Naive thymus-derived CD4-positive, alpha-beta T cell (primary cell): ENCODE data around the gene NDUFA13. TPM values are rescaled to one million over a fixed set of nuclear protein-coding genes. Genes with fewer than 3 reads are reported as not detected.

Experiments
- ATAC-seq: fragments of 150-1000 bp; cut with Tn5 transposase; 2 replicates; pipeline ENCODE4 v1.10.0; 2021; ENCODE audit warnings: mild to moderate bottlenecking, moderate library complexity
- CTCF ChIA-PET: fragments of 350-600 bp; sonication (Branson Sonifier 250); formaldehyde crosslinking; loops from one replicate; lab custom pipeline; 2021; ENCODE audit warnings: antibody characterized with exemption; lab: Charles Lee
- POLR2A ChIA-PET: fragments of 350-600 bp; sonication (Branson Sonifier 250); formaldehyde crosslinking; loops from one replicate; lab custom pipeline; 2021; ENCODE audit warnings: antibody characterized with exemption, inconsistent platforms; lab: Charles Lee
- DNase-seq, 9 donors: peaks; one replicate each; pipeline versions ENCODE4 v3.0.0 to v3.0.0-alpha.2; 2020 to 2022; ENCODE audit warnings: mixed read lengths in 1 of 9
- H3K27ac ChIP-seq: one replicate; pipeline ENCODE4 v1.7.0; 2013; ENCODE audit warnings: mild to moderate bottlenecking, low read depth, low read length, moderate library complexity
- H3K27me3 ChIP-seq, 2 donors: one replicate each; pipeline ENCODE4 v1.7.0; 2013; ENCODE audit warnings: low read length in 2 of 2, mild to moderate bottlenecking in 2 of 2, moderate library complexity in 2 of 2; ENCODE audit not compliant: control insufficient read depth in 2 of 2, insufficient read depth in 2 of 2
- H3K36me3 ChIP-seq, 3 experiments: 1 replicate in 2 of 3; 2 replicates in 1 of 3; pipeline ENCODE4 v1.7.0; 2013; ENCODE audit warnings: low read length in 3 of 3, mild to moderate bottlenecking in 3 of 3, moderate library complexity in 1 of 3; ENCODE audit not compliant: insufficient read depth in 3 of 3, control insufficient read depth in 2 of 3
- H3K4me1 ChIP-seq, 2 donors: one replicate each; pipeline ENCODE4 v1.7.0; 2013; ENCODE audit warnings: low read length in 2 of 2, mild to moderate bottlenecking in 2 of 2, moderate library complexity in 1 of 2; ENCODE audit not compliant: control insufficient read depth in 2 of 2, insufficient read depth in 2 of 2
- H3K4me3 ChIP-seq: 2 replicates; pipeline ENCODE4 v1.7.0; 2013; ENCODE audit warnings: mild to moderate bottlenecking, low read length
- H3K9me3 ChIP-seq, 3 experiments: 1 replicate in 2 of 3; 2 replicates in 1 of 3; pipeline ENCODE4 v1.7.0; 2013; ENCODE audit warnings: low read length in 3 of 3; ENCODE audit not compliant: control insufficient read depth in 2 of 3
- H3K27ac Mint-ChIP-seq, 9 donors: one replicate each; pipeline ENCODE4 v1.8.0; 2020 to 2022; ENCODE audit warnings: mixed read lengths in 9 of 9, mild to moderate bottlenecking in 8 of 9, moderate library complexity in 5 of 9, inconsistent platforms in 2 of 9
- H3K27me3 Mint-ChIP-seq, 5 donors: one replicate each; pipeline ENCODE4 v1.8.0; 2021 to 2022; ENCODE audit warnings: mixed read lengths in 5 of 5, mild to moderate bottlenecking in 1 of 5
- H3K36me3 Mint-ChIP-seq, 5 donors: one replicate each; pipeline ENCODE4 v1.8.0; 2020 to 2022; ENCODE audit warnings: mixed read lengths in 5 of 5, mild to moderate bottlenecking in 3 of 5, inconsistent platforms in 1 of 5
- H3K4me1 Mint-ChIP-seq, 7 donors: one replicate each; pipeline ENCODE4 v1.8.0; 2020 to 2022; ENCODE audit warnings: mixed read lengths in 7 of 7, mild to moderate bottlenecking in 3 of 7, inconsistent platforms in 1 of 7
- H3K4me3 Mint-ChIP-seq, 10 donors: one replicate each; pipeline ENCODE4 v1.8.0; 2020 to 2022; ENCODE audit warnings: mild to moderate bottlenecking in 10 of 10, mixed read lengths in 10 of 10, moderate library complexity in 6 of 10, inconsistent platforms in 2 of 10
- H3K9me3 Mint-ChIP-seq, 11 donors: one replicate each; pipeline ENCODE4 v1.8.0; 2020 to 2022; ENCODE audit warnings: mixed read lengths in 11 of 11, mild to moderate bottlenecking in 4 of 11, inconsistent platforms in 1 of 11, moderate library complexity in 1 of 11
- intact Hi-C, 2 donors: fragments of 100-400 bp; cut with micrococcal nuclease; formaldehyde crosslinking; loops; one replicate each; pipeline ENCODE4 v1.15.1; 2023
- polyA plus RNA-seq, 2 donors: library from polyadenylated mRNA; unstranded; fragments of 300-500 nt; fragmentation: Illumina TruSeq; gene quantifications; one replicate each; pipeline ENCODE4 v1.2.3, GENCODE V29; 2021
- total RNA-seq, 6 experiments: library from RNA in 5 of 6; stranded (reverse) in 5 of 6; gene quantifications; 1 replicate in 5 of 6; 2 replicates in 1 of 6; pipeline ENCODE4 v1.2.3 and lab custom pipeline; 2021 to 2026

NDUFA13 gene
- total and polyA plus RNA-seq, 7 experiments from 2014 or later = 172 to 380 (median 198) TPM

DNA sequence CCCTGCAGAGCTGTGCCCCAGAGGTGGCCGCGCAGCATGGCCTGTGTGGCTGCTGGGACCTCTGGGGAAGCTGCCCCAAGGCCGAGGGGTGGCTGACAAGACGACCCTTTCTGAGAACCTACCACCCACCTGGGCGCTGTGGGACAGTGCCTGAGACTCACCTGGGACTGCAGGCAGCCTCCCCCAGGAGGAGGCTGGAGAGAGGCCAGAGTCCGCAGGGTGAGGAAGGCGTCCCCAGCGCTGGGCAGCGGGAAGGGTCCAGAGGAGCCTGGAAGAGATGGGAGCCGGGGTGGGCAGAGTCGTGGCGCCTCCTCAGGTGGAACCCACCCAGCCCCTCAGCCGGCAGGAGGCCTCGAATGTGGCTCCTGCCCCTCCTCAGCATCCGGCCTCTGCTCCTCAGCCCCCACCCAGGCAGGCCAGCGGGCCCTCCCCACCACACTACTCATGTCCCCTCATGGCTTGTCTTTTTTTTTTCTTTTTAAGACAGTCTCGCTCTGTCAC is 47.4 kb downstream of the NDUFA13 start:
- intact Hi-C loops = loop anchor here in 1 of 2 donors (1.0 to 2.0 kb wide), 7 partner anchors 27 to 396 kb away; partner anchors contain the start of genes GMIP, LPAR2 and PBX4
- Mint-ChIP-seq H3K27me3 (no peaks in the 10 kb centered on the region), H3K4me1 (peaks cover 20 to 39% (median 27%) of the 10 kb centered on the region in 7 donors), H3K36me3 (peaks cover 3 to 46% (median 10%) of the 10 kb centered on the region in 5 donors), H3K27ac (peak overlapping the region in 5 of 9 donors; percentile 21 to 81 (median 52)), H3K9me3 (no peaks in the 10 kb centered on the region), H3K4me3 (no peak overlapping the region)
- no peak for DNase-seq
- ChIA-PET POLR2A (no interaction called here), CTCF (interaction anchor here (0.6 to 1.0 kb wide), 3 partner anchors 32 to 104 kb away, joined by 3 to 4 read pairs (median 3); no protein-coding TSS in a partner anchor)
- Histone ChIP-seq H3K27ac (no peak overlapping the region), H3K36me3 (peaks cover 0 to 26% (median 0%) of the 10 kb centered on the region in 3 experiments), H3K4me3 (no peak overlapping the region), H3K4me1 (peaks cover 0 to 18% of the 10 kb centered on the region in 2 donors), H3K9me3 (no peaks in the 10 kb centered on the region), H3K27me3 (no peaks in the 10 kb centered on the region)
- ATAC-seq = no peak

DNA sequence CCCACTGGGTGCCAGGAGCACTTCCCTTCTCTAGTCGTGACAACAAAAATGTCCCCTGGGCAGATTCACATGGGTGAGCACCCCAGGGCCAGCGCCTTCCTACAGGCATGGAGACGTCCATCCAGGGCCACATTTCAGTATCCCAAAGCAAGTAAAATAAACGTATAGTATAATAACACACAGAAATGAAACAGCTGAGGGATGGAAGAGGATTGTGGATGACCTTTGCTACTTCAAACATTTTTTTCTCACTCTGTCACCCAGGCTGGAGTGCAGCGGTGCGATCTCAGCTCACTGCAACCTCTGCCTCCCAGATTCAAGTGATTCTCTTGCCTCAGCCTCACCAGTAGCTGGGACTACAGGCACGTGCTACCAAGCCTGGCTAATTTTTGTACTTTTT is 50.3 kb downstream of the NDUFA13 start:
- H3K9me3 Mint-ChIP-seq = no peaks in the 10 kb centered on the region
- Histone ChIP-seq H3K27me3 (no peaks in the 10 kb centered on the region), H3K36me3 (peaks cover 0 to 51% (median 6%) of the 10 kb centered on the region in 3 experiments), H3K27ac (no peak overlapping the region), H3K4me3 (no peak overlapping the region), H3K9me3 (no peaks in the 10 kb centered on the region), H3K4me1 (no peaks in the 10 kb centered on the region)
- H3K36me3 Mint-ChIP-seq = peaks cover 9 to 52% (median 20%) of the 10 kb centered on the region in 5 donors
- H3K27me3 Mint-ChIP-seq = no peaks in the 10 kb centered on the region
- POLR2A ChIA-PET = no interaction called here
- H3K4me3 Mint-ChIP-seq = no peak overlapping the region
- H3K27ac Mint-ChIP-seq = no peak overlapping the region
- CTCF ChIA-PET = no interaction called here
- DNase-seq = no peak
- intact Hi-C loops = no loop called here
- H3K4me1 Mint-ChIP-seq = peaks cover 3 to 13% (median 9%) of the 10 kb centered on the region in 7 donors
- ATAC-seq = no peak

DNA sequence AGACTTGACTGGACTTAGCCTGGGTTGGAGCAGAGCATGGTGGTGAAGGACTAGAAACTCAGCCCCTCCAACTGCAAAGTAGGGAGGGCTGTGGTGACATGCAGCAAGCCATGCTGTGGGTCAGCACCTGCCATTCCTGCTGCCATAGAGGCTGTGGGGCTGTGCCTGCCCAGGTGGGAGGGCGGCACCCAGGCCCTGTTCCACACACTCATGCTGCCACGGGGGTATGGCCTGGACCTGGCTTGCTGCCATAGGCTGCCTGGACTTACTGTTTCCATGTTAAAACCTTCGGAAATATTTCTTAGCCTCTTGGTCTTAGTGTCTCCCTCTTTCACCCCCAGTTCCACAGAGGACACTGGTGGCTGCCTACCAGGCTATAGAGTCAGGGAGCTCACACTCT is 51.4 kb downstream of the NDUFA13 start:
- intact Hi-C loops = no loop called here
- no peak overlapping the region for H3K4me3 ChIP-seq
- H3K36me3 ChIP-seq = peaks cover 0 to 51% (median 6%) of the 10 kb centered on the region in 3 experiments
- Mint-ChIP-seq H3K4me3 (no peak overlapping the region), H3K4me1 (peaks cover 3 to 6% (median 4%) of the 10 kb centered on the region in 7 donors), H3K27ac (peak overlapping the region in 4 of 9 donors; percentile 43 to 82 (median 57)), H3K9me3 (no peaks in the 10 kb centered on the region), H3K27me3 (no peaks in the 10 kb centered on the region), H3K36me3 (peaks cover 9 to 47% (median 16%) of the 10 kb centered on the region in 5 donors)
- H3K27ac ChIP-seq = no peak overlapping the region
- H3K9me3 ChIP-seq = no peaks in the 10 kb centered on the region
- no peaks in the 10 kb centered on the region for H3K4me1 ChIP-seq
- DNase-seq (no peak), ATAC-seq (no peak)
- H3K27me3 ChIP-seq = no peaks in the 10 kb centered on the region
- ChIA-PET CTCF (interaction anchor here (1.5 kb wide), 1 partner anchor 13 kb away, joined by 3 read pairs; no protein-coding TSS in a partner anchor), POLR2A (interaction anchor here (0.9 kb wide), 1 partner anchor 36 kb away, joined by 3 read pairs; no protein-coding TSS in a partner anchor)

DNA sequence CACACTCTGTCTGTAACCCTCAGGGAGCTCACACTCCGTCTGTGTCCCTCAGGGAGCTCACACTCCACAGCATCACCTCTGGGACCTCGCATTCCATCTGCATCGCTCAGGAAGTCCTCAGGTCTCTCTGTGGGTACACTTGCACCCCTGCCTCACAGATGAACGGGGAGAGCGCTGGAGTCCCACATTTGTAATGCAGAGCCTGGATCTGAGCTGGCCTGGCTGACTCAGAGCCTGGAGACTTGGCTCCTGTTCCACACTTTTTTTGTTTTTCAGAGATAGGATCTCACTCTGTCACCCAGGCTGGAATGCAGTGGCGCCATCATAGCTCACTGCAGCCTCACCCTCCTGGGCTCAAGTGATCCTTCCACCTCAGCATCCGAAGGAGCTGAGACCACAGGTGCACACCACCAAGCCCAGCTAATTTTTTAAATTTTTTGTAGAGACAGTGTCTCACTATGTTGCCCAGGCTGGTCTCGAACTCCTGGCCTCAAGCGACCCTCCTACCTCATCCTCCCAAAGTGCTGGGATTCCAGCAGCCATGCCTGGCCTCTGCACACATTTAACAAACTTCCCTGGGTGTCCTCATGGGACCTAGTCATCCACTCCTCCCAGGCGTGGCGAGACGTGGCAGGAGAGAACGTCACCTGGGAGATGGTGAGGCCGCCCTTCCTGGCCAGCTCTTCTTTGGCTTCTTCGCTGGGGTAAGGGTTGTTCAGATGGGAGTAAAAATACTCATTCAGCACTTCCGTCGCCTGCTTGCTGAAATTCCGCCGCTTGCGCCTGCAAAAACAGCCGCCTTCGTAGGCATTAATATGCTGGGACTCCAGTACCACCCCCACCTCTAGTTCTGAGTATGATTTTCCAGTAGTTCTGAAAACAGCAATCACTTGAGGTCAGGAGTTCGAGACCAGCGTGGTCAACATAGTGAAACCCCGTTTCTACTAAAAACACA is 53.1 kb downstream of the NDUFA13 start:
- Mint-ChIP-seq H3K36me3 (peaks cover 9 to 44% (median 16%) of the 10 kb centered on the region in 5 donors), H3K27ac (peak overlapping the region in 3 of 9 donors; percentile 51 to 72 (median 62)), H3K4me1 (peaks cover 0 to 4% (median 0%) of the 10 kb centered on the region in 7 donors), H3K4me3 (no peak overlapping the region), H3K27me3 (no peaks in the 10 kb centered on the region), H3K9me3 (no peaks in the 10 kb centered on the region)
- CTCF ChIA-PET = interaction anchor here (0.9 to 1.6 kb wide), 4 partner anchors 9 to 37 kb away, joined by 3 to 5 read pairs (median 4); no protein-coding TSS in a partner anchor
- Histone ChIP-seq H3K36me3 (peaks cover 0 to 47% (median 6%) of the 10 kb centered on the region in 3 experiments), H3K4me3 (no peak overlapping the region), H3K9me3 (no peaks in the 10 kb centered on the region), H3K4me1 (no peaks in the 10 kb centered on the region), H3K27me3 (no peaks in the 10 kb centered on the region), H3K27ac (no peak overlapping the region)
- POLR2A ChIA-PET = interaction anchor here (1.0 to 1.1 kb wide), 2 partner anchors 29 kb away, joined by 3 read pairs; no protein-coding TSS in a partner anchor
- intact Hi-C loops = no loop called here
- DNase-seq = no peak
- no peak for ATAC-seq

DNA sequence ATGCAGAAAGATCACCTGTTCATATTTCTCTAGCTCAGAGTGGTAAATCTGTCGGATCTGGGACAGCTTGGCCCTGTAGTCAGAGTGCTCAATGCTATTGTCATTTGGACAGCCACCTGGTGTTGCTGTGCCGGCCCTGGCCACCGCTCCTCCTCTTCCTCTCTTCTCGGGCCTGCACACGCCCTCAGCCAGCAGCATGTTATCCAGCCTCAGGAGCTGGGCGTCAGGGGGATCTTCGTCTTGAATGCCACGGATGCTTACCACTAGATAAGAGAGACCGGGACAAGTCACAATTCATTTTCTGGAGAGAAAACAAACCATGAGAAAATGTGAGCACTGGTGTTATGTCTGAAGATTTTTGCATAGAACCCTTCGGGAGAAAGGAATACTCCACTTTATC is 54.5 kb downstream of the NDUFA13 start:
- intact Hi-C loops = no loop called here
- H3K36me3 ChIP-seq = peaks cover 0 to 37% (median 6%) of the 10 kb centered on the region in 3 experiments
- H3K4me3 Mint-ChIP-seq = no peak overlapping the region
- H3K9me3 Mint-ChIP-seq = peaks cover 0 to 1% (median 0%) of the 10 kb centered on the region in 11 donors
- CTCF ChIA-PET = no interaction called here
- no peaks in the 10 kb centered on the region for H3K27me3 Mint-ChIP-seq
- DNase-seq (no peak), ATAC-seq (no peak)
- no peak overlapping the region for H3K27ac ChIP-seq
- peak overlapping the region in 2 of 9 donors; percentile 35 to 71 for H3K27ac Mint-ChIP-seq
- H3K9me3 ChIP-seq = no peaks in the 10 kb centered on the region
- peaks cover 8 to 35% (median 10%) of the 10 kb centered on the region in 5 donors for H3K36me3 Mint-ChIP-seq
- H3K4me1 ChIP-seq = no peaks in the 10 kb centered on the region
- POLR2A ChIA-PET = interaction anchor here (1.0 to 1.1 kb wide), 2 partner anchors 10 to 28 kb away, joined by 3 to 4 read pairs; no protein-coding TSS in a partner anchor
- no peaks in the 10 kb centered on the region for H3K27me3 ChIP-seq
- H3K4me1 Mint-ChIP-seq = peaks cover 0 to 9% (median 0%) of the 10 kb centered on the region in 7 donors
- no peak overlapping the region for H3K4me3 ChIP-seq

DNA sequence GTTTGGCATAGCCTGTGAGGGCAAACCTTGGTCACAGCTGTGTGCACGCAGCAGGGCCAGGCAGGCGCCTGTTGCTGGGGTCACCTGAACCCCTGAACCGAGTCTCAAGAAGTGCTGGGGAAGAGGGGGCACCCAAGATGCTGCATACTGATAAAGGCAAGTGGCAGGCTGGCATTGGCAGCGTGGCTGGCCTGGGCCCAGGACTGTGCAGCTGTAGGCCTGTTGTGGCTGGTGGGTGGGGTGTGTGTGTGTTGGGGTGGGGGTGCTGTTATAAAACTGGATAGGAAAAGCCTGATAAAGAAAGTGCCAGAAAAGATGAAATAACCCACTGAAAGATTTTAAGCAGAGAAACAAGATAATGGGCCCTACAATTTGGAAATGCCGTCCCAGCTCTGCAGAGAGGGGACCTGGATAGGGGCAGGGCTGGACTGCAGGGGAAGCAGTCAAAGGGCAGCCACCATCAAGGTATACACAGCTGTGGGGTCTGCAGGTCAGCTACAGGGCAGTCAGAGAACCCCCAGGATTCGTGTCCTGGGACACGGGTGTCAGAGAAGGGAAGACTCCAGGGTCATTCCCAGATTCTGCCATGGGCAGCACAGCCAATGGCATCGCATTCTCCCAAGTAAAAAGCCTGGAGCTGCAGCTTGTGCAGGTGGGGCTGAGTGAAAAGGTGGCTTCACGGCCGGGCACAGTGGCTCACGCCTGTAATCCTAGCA is 55.2 kb downstream of the NDUFA13 start:
- intact Hi-C loops = no loop called here
- peaks cover 0 to 1% (median 0%) of the 10 kb centered on the region in 11 donors for H3K9me3 Mint-ChIP-seq
- H3K36me3 Mint-ChIP-seq = peaks cover 8 to 35% (median 10%) of the 10 kb centered on the region in 5 donors
- Histone ChIP-seq H3K27ac (no peak overlapping the region), H3K4me3 (no peak overlapping the region), H3K36me3 (peaks cover 0 to 34% (median 6%) of the 10 kb centered on the region in 3 experiments), H3K4me1 (no peaks in the 10 kb centered on the region), H3K9me3 (no peaks in the 10 kb centered on the region), H3K27me3 (no peaks in the 10 kb centered on the region)
- H3K27me3 Mint-ChIP-seq = no peaks in the 10 kb centered on the region
- ChIA-PET CTCF (no interaction called here), POLR2A (interaction anchor here (1.1 kb wide), 1 partner anchor 11 kb away, joined by 4 read pairs; no protein-coding TSS in a partner anchor)
- H3K27ac Mint-ChIP-seq = no peak overlapping the region
- DNase-seq (no peak), ATAC-seq (no peak)
- peaks cover 0 to 11% (median 0%) of the 10 kb centered on the region in 7 donors for H3K4me1 Mint-ChIP-seq
- H3K4me3 Mint-ChIP-seq = no peak overlapping the region
